RWPE1 (cell line): ENCODE results near the gene ATP2A3.

ENCODE experiments used
- CTCF ChIA-PET: fragments of 350-600 bp; sonication (Branson Sonifier 250); formaldehyde crosslinking; extraction: SDS; loops from one replicate; lab custom pipeline; 2021; lab: Yijun Ruan, JAX
- POLR2A ChIA-PET: fragments of 400-600 bp; formaldehyde crosslinking; extraction: SDS; loops from one replicate; lab custom pipeline; 2020; ENCODE audit warnings: antibody characterized with exemption; ENCODE audit not compliant: low non-redundant PET; lab: Yijun Ruan, JAX
- DNase-seq: peaks from one replicate; pipeline ENCODE4 v3.0.0; 2012; ENCODE audit warnings: low spot score
- H3K27ac ChIP-seq: fragments of 450-650 bp; 2 replicates; pipeline ENCODE4 v1.5.1; 2017
- TF ChIP-seq, protein P1 (sequence below): fragments of 450-650 bp; conservative IDR thresholded peaks from 2 replicates; pipeline ENCODE4 v1.5.1; 2017; ENCODE audit warnings: low read depth, mild to moderate bottlenecking

Gene ATP2A3

GRCh38 chr17:3963237-3964201 lies 718 bp downstream of the ATP2A3 start:
- POLR2A ChIA-PET = no interaction called here
- DNase-seq = no peak
- no peak overlapping the region for H3K27ac ChIP-seq
- CTCF ChIA-PET = no interaction called here
- TF ChIP-seq, protein P1, sequence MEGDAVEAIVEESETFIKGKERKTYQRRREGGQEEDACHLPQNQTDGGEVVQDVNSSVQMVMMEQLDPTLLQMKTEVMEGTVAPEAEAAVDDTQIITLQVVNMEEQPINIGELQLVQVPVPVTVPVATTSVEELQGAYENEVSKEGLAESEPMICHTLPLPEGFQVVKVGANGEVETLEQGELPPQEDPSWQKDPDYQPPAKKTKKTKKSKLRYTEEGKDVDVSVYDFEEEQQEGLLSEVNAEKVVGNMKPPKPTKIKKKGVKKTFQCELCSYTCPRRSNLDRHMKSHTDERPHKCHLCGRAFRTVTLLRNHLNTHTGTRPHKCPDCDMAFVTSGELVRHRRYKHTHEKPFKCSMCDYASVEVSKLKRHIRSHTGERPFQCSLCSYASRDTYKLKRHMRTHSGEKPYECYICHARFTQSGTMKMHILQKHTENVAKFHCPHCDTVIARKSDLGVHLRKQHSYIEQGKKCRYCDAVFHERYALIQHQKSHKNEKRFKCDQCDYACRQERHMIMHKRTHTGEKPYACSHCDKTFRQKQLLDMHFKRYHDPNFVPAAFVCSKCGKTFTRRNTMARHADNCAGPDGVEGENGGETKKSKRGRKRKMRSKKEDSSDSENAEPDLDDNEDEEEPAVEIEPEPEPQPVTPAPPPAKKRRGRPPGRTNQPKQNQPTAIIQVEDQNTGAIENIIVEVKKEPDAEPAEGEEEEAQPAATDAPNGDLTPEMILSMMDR = no peak

- TF ChIP-seq, protein P1 = no peak
- CTCF ChIA-PET = no interaction called here
- POLR2A ChIA-PET = no interaction called here
- no peak for DNase-seq
- no peak overlapping the region for H3K27ac ChIP-seq
Measured at GRCh38 chr17:3962965-3963236, 1.3 kb downstream of the ATP2A3 start.

DNA sequence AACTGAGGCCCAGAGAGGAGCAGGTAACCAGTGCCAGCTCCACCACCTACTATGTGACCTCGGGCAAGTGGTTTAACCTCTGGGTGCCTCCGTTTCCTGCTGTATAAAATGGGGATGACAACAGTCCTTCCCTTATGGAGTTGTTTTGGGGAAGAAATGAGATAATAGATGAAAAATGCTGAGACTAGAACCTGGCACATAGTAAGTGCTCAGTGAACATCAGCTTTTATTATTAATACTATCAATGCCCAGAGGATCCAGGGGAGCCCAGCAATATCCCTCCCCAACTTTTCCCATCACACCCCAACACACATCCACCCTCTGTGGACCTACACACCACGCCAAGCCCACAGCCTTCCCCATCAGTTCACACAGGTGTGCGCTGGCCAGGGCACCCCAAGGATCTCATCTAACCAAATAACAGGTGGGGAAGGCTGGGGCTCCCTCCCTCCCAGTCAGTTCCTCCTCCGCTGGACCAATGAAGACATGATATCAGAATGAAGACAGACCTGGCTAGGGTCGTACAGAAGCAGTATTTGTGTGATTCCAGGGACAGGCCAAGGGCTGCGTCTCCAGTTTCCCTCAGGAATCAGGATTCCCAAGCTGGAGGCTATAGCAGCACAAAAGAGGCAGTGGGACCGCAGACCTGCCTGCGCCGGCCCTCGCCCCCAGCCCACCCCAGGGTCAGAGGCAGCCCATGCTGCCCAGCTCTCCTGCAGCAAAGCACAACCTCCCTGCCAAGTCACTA lies 1.8 kb downstream of the ATP2A3 start:
- ChIA-PET CTCF (interaction anchor here (0.6 kb wide), 1 partner anchor 26 kb away, joined by 4 read pairs; no protein-coding TSS in a partner anchor), POLR2A (no interaction called here)
- TF ChIP-seq, protein P1 = no peak
- no peak overlapping the region for H3K27ac ChIP-seq
- DNase-seq = no peak

DNA sequence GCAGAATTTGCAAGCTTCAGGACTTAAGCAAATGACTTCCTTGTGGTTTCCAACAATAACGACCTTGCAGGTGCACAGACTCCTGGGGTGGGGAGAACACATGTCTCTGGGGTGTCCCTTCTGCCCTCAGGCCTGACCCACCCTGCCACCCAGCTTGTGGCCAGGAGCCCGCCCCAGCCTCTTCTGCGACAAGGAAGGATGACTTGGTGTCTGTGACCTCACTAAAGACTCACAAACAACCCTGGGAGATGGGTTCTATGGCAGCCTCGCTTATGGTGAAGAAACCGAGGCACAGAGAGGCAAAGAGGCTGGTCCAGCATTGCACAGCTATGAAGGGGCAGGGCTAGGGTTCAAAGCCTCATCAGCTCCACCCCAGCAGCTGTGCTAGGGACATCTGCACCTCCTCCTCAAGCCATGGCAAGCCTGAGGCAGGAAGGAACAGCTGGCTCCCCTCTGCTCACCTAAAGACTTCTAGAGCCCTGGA lies 2.6 kb downstream of the ATP2A3 start:
- no peak for DNase-seq
- ChIA-PET POLR2A (no interaction called here), CTCF (no interaction called here)
- H3K27ac ChIP-seq = no peak overlapping the region
- TF ChIP-seq, protein P1 = no peak

DNA sequence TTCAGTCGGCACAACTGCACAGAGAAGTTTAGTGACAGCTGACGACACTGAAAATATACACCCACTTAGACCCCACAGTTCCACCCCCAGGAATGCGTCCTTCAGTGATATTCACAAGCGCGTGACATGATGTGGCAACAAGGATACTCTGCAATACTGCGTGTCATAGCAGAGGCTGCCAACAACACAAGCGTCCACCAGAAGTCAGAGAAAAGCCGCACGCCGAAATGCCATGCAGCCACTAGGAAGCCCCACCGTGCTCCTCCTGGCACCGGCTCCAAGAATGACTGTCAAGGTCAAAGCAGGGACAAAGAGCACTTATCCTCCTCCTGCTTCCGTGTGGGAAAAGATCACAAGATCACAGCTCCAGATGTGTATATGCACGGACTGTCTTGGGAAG lies 3.5 kb downstream of the ATP2A3 start:
- DNase-seq = no peak
- CTCF ChIA-PET = interaction anchor here (0.5 to 0.6 kb wide), 2 partner anchors 30 to 109 kb away, joined by 3 read pairs; no protein-coding TSS in a partner anchor
- POLR2A ChIA-PET = no interaction called here
- no peak overlapping the region for H3K27ac ChIP-seq
- TF ChIP-seq, protein P1 = no peak

- POLR2A ChIA-PET = no interaction called here
- TF ChIP-seq, protein P1 = no peak
- no peak overlapping the region for H3K27ac ChIP-seq
- no peak for DNase-seq
- CTCF ChIA-PET = interaction anchor here (0.5 to 1.4 kb wide), 4 partner anchors 29 to 1898 kb away, joined by 3 to 6 read pairs (median 3); no protein-coding TSS in a partner anchor
Measured at GRCh38 chr17:3959921-3960601, 4.2 kb downstream of the ATP2A3 start.
